HG02678 (cell line): Measurements from ENCODE around the gene RNLS.

Experiments
- ATAC-seq: cut with Tn5 transposase; IDR thresholded peaks from one replicate; pipeline ENCODE4 v1.9.1; 2021; ENCODE audit warnings: mild to moderate bottlenecking, moderate library complexity; ENCODE audit not compliant: unreplicated experiment

Gene RNLS

GRCh38 chr10:88440541-88440940 lies 142.6 kb downstream of the RNLS start:
- no peak for ATAC-seq

DNA sequence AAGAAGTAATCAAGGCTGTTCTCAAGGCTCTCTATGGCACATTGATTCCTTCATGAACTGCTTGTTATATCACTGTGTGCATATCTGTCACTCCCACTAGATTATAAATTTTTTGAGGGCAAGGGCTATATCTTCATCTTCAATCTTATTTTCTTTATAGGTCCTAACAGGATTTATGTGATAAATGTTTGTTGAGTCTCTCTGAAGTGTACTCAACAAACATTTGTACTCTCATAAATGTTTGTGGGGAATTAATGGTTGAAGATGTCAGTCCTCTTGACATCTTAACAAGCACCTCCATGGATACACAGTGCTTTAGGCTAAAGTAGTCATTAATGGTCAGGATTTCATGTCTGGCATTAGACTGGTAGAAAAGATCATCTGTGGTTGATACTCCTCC lies 143.2 kb downstream of the RNLS start:
- ATAC-seq, result no peak

GRCh38 chr10:88437411-88437810 lies 145.7 kb downstream of the RNLS start:
- ATAC-seq, result no peak

DNA sequence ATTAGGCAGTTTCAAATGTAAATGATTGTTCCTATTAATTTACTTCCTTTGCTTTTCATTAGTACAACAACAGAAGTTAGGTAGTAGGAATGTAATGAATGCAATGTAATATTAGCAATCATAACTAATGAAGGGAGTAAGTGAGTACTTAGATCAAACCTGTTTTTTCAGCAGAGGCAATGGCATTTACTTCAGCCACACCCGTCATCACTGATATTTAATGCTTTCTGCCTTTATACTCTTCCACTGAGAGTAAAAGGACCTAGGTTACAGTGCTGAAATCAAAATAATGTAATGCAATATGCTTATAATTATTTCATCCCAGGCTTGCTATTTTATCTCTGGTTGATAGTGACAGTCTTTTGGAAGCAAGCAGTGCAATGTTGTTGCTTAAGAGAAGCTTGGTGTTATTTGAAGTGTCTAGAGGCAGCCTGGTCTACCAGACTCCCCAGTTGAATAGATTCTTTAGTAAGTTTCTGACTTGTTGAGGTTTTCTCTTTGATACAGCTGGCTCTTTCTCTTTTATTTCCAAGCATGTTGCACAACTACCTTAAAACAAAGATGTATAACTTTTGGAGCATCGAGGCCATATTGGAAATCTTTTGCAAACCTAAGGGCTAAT lies 149.4 kb downstream of the RNLS start:
- ATAC-seq, result no peak

- ATAC-seq, result no peak
These were observed 152.0 kb downstream of the RNLS start for GRCh38 chr10:88431103-88431502.

- ATAC-seq, result no peak
These were observed 154.1 kb downstream of the RNLS start for GRCh38 chr10:88428976-88429375.

DNA sequence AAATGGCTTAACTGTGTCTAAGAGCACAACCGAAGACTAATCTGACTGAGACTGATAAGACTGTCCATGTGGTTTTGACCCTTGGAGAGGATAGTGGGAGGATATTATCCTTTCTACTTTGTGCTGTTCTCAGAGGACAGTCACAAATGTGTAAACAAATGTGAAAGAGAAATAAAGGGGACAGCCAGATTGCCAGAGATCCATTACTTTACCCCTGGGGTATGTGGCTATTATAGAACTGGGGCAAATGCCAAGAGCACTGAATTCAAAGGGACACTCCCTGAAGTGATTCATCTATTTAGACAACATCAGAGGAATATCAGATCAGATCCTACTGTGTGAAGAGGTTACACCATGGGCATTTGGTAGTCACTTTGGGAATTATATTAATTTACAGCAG lies 154.7 kb downstream of the RNLS start:
- no peak for ATAC-seq

GRCh38 chr10:88427024-88427423 lies 156.1 kb downstream of the RNLS start:
- ATAC-seq, result no peak

DNA sequence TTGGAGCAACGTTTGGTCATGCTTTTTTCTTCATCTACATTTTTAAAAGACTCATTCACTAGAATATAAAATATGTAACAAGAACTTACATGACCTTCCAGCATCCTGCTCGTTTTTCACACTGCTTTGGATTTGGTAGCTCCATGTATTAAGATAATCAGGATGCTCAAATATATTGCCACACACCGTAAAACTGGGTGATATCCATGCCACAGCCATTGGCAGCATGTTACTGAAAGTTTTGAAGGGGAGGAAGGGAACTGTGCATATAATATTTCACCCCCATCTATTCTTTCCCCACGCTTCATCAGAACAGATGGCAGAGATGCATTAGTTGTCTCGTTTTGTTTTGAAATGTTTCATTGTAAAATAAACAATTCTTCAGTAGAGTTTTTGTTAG lies 158.2 kb downstream of the RNLS start:
- ATAC-seq, result no peak

DNA sequence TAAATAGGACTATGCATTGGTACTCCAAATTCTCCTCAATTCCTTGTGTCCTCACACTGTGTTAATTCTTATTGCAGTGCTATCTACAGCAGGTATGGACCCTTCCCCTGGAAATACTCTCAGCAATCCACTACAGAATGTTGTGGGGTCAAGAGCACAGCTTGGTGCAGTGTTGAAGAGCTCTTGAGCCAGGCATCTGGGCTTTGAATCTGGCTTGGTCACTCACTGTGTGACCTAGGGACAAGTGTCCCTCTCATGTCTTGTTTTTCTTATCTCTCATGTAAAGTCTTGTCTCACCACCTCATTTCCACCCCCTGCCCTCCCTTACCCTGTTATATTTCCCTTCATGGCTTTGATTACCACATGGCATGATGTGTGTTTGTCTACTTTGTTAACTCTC lies 159.4 kb downstream of the RNLS start:
- no peak for ATAC-seq

GRCh38 chr10:88421590-88421989 lies 161.5 kb downstream of the RNLS start:
- ATAC-seq, result no peak

DNA sequence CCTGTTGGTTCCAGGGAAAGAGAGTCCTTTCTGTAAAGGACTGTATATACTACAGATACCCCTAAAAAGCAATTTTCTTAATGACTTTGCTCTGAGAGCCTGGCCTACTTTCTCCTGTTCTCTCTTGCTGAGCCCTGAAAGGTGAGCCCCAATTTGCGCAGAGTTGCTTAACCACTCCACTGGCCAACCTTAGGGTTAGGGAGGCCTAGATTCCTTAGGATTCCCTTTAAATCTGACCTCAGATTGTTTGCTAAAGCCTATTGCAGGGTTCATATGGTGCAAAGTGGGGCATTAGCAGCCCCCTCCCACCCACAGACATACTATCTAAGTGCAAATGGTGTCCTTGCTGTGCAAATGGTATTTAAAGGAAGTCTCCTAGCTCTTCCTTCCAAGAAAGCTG lies 164.2 kb downstream of the RNLS start:
- no peak for ATAC-seq

DNA sequence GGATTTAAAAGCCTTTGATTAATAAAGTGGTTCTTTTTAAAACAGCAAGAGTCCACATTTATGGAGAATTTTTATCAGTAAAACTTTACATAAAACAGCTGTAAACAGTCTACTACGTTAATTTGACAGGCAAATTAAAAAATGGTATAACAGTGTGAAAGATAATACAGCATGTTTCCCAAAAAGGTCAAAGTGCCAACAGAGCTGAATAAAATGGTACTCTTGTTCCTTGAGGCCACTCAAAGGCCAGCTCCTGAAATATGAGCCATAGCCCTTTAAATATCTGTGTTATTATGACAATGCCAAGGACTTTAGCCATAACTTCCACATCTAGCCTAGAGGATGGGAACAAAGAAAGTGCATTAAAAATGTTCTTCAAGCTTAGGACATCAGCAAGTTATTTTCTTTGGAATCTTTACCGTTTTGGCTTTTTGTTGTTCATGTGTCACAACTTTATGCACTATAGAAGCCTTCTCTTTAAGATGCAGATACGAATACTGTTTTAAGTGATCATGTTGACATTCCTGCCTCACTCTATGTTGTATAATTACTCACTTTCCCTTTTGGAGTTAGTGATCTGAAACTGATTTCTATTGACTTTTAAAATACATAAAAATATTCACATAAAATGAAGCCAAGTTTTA lies 165.6 kb downstream of the RNLS start:
- no peak for ATAC-seq

DNA sequence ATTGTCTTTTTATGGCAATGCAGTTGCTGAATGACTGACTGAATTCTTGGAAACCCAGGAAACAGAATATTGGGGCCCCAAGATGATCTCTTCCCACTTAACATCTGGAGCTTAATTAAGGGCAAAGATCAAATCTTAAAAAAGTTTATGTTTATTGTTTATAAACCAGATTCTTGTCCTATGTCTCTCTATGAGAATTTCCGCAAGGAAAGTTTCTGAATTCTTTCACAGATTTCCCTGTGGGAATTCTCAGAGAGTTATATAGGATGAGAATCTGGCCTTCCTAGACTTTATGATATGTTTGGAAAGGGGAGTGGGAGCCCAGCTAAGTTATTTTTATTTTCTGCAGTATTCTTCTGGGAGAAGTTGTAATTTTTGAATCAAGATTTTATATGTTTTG lies 166.3 kb downstream of the RNLS start:
- ATAC-seq, result no peak

DNA sequence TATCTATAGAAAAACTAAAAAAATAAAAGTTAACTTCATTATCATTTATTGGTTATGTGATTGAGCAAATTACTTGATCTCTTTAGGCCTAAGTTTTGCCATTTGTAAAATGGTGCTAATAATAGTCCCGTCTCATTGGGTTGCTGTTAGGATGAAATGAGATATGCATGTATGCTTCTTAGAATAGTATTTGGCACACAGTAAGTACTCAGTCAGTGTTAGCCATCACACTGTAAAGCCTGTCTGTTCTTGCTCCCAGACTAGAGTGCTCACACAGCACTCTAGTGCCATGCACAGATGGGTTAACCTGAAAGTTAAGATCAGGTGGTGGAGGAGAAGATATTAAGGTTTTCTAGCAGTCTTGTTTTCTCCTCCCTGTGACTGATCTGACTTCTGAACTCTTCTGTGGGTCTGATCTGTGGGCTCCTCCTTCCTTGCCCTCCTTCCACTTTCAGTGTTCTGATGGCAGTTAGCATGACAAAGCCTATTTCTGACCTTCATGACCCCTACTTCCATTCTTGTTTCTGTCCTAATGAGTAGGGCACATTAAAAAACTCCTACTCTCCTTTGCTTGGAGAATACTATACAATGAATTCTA lies 167.5 kb downstream of the RNLS start:
- no peak for ATAC-seq

- ATAC-seq, result no peak
These were observed 169.7 kb downstream of the RNLS start for GRCh38 chr10:88413412-88413811.

DNA sequence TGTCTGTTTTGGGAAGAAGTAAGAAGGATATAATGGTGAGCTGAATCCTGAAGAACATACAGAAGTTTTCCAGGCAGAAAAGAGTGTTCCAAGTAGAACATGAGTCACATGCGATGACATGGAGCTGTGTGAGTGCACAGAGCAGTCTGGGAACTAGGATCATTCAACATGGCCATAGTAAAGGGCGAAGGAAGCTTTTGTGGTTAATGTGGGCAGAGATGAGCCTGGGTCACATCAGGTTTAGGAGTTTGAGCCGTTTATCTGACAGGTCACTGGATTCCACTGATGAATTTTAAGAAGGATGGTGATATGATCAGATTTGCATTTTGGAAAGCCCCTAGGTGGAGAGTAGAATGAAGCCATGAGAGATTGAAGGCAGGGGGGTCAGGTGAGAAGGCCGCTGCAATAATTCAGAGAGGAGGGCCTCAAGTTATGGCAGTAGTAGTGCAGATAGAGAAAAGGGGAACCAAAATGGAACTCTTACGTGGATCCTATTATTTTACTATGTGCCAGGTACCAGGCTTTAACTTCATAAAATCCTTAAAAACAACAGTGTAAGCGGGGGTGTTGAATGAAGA lies 171.3 kb downstream of the RNLS start:
- ATAC-seq, result no peak

DNA sequence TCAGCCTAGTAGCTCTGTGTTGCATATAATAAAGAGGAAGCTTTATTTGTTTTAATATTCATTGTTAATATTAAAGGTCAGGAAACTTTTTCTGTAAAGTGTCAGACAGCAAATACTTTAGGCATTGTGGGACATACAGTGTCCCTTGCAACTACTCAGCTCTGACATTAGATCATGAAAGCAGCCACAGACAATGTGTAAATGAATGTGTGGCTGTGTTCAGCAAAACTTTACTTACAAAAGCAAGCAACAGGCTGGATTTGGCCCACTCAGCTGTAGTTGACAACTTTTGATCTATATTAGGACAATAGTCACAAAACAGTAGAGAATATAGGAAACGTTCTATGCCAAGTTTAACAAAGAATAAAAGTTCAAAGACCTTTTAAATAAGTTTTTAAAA lies 173.3 kb downstream of the RNLS start:
- ATAC-seq, result no peak

- no peak for ATAC-seq
These were observed 173.9 kb downstream of the RNLS start for GRCh38 chr10:88409236-88409635.

DNA sequence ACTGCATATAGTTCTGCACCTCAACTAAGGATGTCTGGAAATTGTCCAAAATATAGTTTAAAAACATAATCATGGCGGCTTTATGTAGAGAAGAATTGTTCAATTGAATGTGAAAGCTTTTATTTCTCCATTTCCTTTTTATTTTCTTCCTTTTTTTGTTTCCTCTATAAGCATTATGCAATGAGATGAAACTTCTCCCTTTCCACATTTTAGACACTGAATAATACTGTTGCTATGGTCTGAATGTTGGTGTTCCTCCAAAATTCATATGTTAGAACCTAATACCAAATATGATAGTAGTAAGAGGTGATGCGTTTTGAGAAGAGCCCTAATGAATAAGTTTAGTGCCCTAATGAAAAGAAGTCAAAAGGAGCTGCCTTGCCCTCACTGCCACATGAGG lies 175.0 kb downstream of the RNLS start:
- no peak for ATAC-seq

DNA sequence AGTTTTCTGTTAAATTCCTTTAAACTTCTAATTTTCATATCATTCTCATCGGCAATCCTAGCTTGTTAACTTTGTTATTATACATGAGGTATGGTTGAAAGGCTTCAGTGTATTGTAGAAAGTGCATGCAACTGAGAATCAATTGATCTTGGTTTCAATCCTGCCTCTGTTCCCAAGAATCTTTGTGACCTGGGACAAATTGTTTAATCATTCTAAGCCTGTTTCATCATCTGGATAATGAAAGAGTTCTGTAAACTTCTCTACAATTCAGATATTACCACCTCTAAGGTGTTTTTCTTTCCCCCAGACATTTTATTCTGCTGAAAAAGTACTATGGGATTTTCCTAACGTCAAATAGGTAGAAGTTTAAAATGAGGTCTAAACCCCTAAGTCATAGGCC lies 179.0 kb downstream of the RNLS start:
- no peak for ATAC-seq

DNA sequence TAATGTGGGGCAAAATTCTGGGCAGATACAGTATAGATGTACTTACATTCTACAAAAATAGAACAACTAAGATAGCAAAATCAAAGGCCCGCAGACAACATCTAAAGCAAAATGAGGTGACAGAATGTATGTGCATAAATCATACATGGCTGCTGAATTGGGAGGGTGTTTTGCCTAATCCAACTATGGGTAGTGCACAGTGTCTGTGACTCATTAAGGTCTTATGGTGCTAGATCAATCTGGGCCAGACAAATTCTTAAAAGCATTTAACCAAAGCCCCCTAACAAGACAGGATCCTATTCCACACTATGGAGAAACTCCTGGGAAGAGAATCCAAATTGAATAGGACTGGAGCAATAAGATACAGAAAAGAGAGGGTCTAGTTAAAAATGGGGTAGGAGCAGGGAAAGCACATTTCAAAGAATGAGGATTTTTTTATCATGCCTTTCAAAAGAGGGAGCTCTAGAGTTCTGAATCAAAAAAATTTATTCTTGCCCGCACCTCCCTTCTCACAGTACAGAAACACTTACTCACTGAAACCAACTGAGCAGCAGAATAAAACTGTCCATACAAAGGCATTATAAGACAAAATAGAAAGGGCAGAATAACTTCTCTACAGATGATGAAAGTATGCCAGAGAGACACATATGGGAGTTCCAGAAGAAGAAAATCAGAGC lies 181.3 kb downstream of the RNLS start:
- ATAC-seq, result no peak
